ENCODE measurements around the gene TES.

Gene TES

GRCh38 chr7:116224492-116225098 is 14.3 kb downstream of the TES start:
- no peak overlapping the region for H2BK5ac ChIP-seq (ENCODE audit: low read length)
- no peak overlapping the region for H2AFZ ChIP-seq (ENCODE audit: low read length)
- no peak overlapping the region for H4K91ac ChIP-seq (ENCODE audit: low read depth, low read length, poor library complexity)
- H3K14ac ChIP-seq (ENCODE audit: low read length), result no peak overlapping the region
- H3K18ac ChIP-seq (ENCODE audit: low read length), result no peak overlapping the region
- no peak overlapping the region for H3K4me3 ChIP-seq (ENCODE audit: low read length in 2 of 2)
- no peak overlapping the region for H2BK15ac ChIP-seq (ENCODE audit: low read length)
- no peak overlapping the region for H3K4me2 ChIP-seq (ENCODE audit: insufficient read depth, low read length, poor library complexity, severe bottlenecking)
- no peaks in the 10 kb centered on the region for H3K27me3 ChIP-seq (ENCODE audit: control insufficient read depth in 3 of 3, insufficient read depth in 3 of 3, low read depth in 1 of 3, low read length in 3 of 3)
- H3K9me3 ChIP-seq (replicated peaks in 1 of 2; ENCODE audit: control insufficient read depth in 2 of 2, insufficient read depth in 1 of 2, low read depth in 1 of 2, low read length in 2 of 2), result no peaks in the 10 kb centered on the region
- no peak overlapping the region for H3K9ac ChIP-seq (ENCODE audit: low read depth, low read length, poor library complexity)
- H2BK120ac ChIP-seq (ENCODE audit: low read depth, low read length), result no peak overlapping the region
- no peak for DNase-seq (ENCODE audit: low spot score)
- H3K4ac ChIP-seq (ENCODE audit: low read length), result no peak overlapping the region
- H2BK12ac ChIP-seq (ENCODE audit: low read length), result no peak overlapping the region
- H3K79me1 ChIP-seq (ENCODE audit: low read depth, low read length), result no peaks in the 10 kb centered on the region
- H3K36me3 ChIP-seq (replicated peaks in 1 of 2; ENCODE audit: control insufficient read depth in 2 of 2, insufficient read depth in 2 of 2, low read length in 2 of 2), result no peaks in the 10 kb centered on the region
- H2AK5ac ChIP-seq (ENCODE audit: low read depth, low read length), result no peak overlapping the region
- no peak overlapping the region for H3K23ac ChIP-seq (ENCODE audit: low read depth, low read length, poor library complexity)
- H3K4me1 ChIP-seq (ENCODE audit: control insufficient read depth in 2 of 2, insufficient read depth in 1 of 2, low read depth in 1 of 2, low read length in 2 of 2), result no peaks in the 10 kb centered on the region
- no peak overlapping the region for H3K27ac ChIP-seq (replicated peaks; ENCODE audit: low read length)
- H4K8ac ChIP-seq (ENCODE audit: low read depth, low read length), result no peak overlapping the region
- WGBS, 2 donors (ENCODE audit: extremely low coverage in 2 of 2, insufficient read length in 2 of 2, insufficient replicate concordance in 1 of 2), result no CpG with 5 or more reads among the region's 2 CpGs

GRCh38 chr7:116225860-116226259 is 15.5 kb downstream of the TES start:
- Histone ChIP-seq H3K27ac (replicated peaks; ENCODE audit: low read length) (no peak overlapping the region), H3K79me1 (ENCODE audit: low read depth, low read length) (no peaks in the 10 kb centered on the region), H2BK12ac (ENCODE audit: low read length) (no peak overlapping the region), H4K8ac (ENCODE audit: low read depth, low read length) (no peak overlapping the region), H3K4me3 (ENCODE audit: low read length in 2 of 2) (no peak overlapping the region), H2AK5ac (ENCODE audit: low read depth, low read length) (no peak overlapping the region), H3K9ac (ENCODE audit: low read depth, low read length, poor library complexity) (no peak overlapping the region), H2BK120ac (ENCODE audit: low read depth, low read length) (no peak overlapping the region), H2BK5ac (ENCODE audit: low read length) (no peak overlapping the region), H3K23ac (ENCODE audit: low read depth, low read length, poor library complexity) (no peak overlapping the region), H3K9me3 (replicated peaks in 1 of 2; ENCODE audit: control insufficient read depth in 2 of 2, insufficient read depth in 1 of 2, low read depth in 1 of 2, low read length in 2 of 2) (no peaks in the 10 kb centered on the region), H4K91ac (ENCODE audit: low read depth, low read length, poor library complexity) (no peak overlapping the region), H3K14ac (ENCODE audit: low read length) (no peak overlapping the region), H2BK15ac (ENCODE audit: low read length) (no peak overlapping the region), H2AFZ (ENCODE audit: low read length) (no peak overlapping the region), H3K4me1 (ENCODE audit: control insufficient read depth in 2 of 2, insufficient read depth in 1 of 2, low read depth in 1 of 2, low read length in 2 of 2) (no peaks in the 10 kb centered on the region), H3K4ac (ENCODE audit: low read length) (no peak overlapping the region), H3K4me2 (ENCODE audit: insufficient read depth, low read length, poor library complexity, severe bottlenecking) (no peak overlapping the region), H3K18ac (ENCODE audit: low read length) (no peak overlapping the region), H3K27me3 (ENCODE audit: control insufficient read depth in 3 of 3, insufficient read depth in 3 of 3, low read depth in 1 of 3, low read length in 3 of 3) (no peaks in the 10 kb centered on the region), H3K36me3 (replicated peaks in 1 of 2; ENCODE audit: control insufficient read depth in 2 of 2, insufficient read depth in 2 of 2, low read length in 2 of 2) (no peaks in the 10 kb centered on the region)
- DNase-seq (ENCODE audit: low spot score), result no peak

GRCh38 chr7:116226664-116227063 is 16.3 kb downstream of the TES start:
- Histone ChIP-seq H3K36me3 (replicated peaks in 1 of 2; ENCODE audit: control insufficient read depth in 2 of 2, insufficient read depth in 2 of 2, low read length in 2 of 2) (no peaks in the 10 kb centered on the region), H2BK12ac (ENCODE audit: low read length) (no peak overlapping the region), H3K79me1 (ENCODE audit: low read depth, low read length) (no peaks in the 10 kb centered on the region), H3K9me3 (replicated peaks in 1 of 2; ENCODE audit: control insufficient read depth in 2 of 2, insufficient read depth in 1 of 2, low read depth in 1 of 2, low read length in 2 of 2) (no peaks in the 10 kb centered on the region), H2BK120ac (ENCODE audit: low read depth, low read length) (no peak overlapping the region), H2AFZ (ENCODE audit: low read length) (no peak overlapping the region), H2BK5ac (ENCODE audit: low read length) (no peak overlapping the region), H3K4ac (ENCODE audit: low read length) (no peak overlapping the region), H2AK5ac (ENCODE audit: low read depth, low read length) (no peak overlapping the region), H3K14ac (ENCODE audit: low read length) (no peak overlapping the region), H3K4me3 (ENCODE audit: low read length in 2 of 2) (no peak overlapping the region), H3K23ac (ENCODE audit: low read depth, low read length, poor library complexity) (no peak overlapping the region), H4K91ac (ENCODE audit: low read depth, low read length, poor library complexity) (no peak overlapping the region), H4K8ac (ENCODE audit: low read depth, low read length) (no peak overlapping the region), H3K4me1 (ENCODE audit: control insufficient read depth in 2 of 2, insufficient read depth in 1 of 2, low read depth in 1 of 2, low read length in 2 of 2) (no peaks in the 10 kb centered on the region), H3K27ac (replicated peaks; ENCODE audit: low read length) (no peak overlapping the region), H3K18ac (ENCODE audit: low read length) (no peak overlapping the region), H3K27me3 (ENCODE audit: control insufficient read depth in 3 of 3, insufficient read depth in 3 of 3, low read depth in 1 of 3, low read length in 3 of 3) (no peaks in the 10 kb centered on the region), H3K4me2 (ENCODE audit: insufficient read depth, low read length, poor library complexity, severe bottlenecking) (no peak overlapping the region), H3K9ac (ENCODE audit: low read depth, low read length, poor library complexity) (no peak overlapping the region), H2BK15ac (ENCODE audit: low read length) (no peak overlapping the region)
- WGBS, 2 donors (ENCODE audit: extremely low coverage in 2 of 2, insufficient read length in 2 of 2, insufficient replicate concordance in 1 of 2), result no CpG with 5 or more reads among the region's 2 CpGs
- DNase-seq (ENCODE audit: low spot score), result no peak

- H2BK12ac ChIP-seq (ENCODE audit: low read length), result no peak overlapping the region
- no peak overlapping the region for H3K9ac ChIP-seq (ENCODE audit: low read depth, low read length, poor library complexity)
- H3K36me3 ChIP-seq (replicated peaks in 1 of 2; ENCODE audit: control insufficient read depth in 2 of 2, insufficient read depth in 2 of 2, low read length in 2 of 2), result no peaks in the 10 kb centered on the region
- no peak overlapping the region for H2AFZ ChIP-seq (ENCODE audit: low read length)
- no peaks in the 10 kb centered on the region for H3K27me3 ChIP-seq (ENCODE audit: control insufficient read depth in 3 of 3, insufficient read depth in 3 of 3, low read depth in 1 of 3, low read length in 3 of 3)
- H2BK120ac ChIP-seq (ENCODE audit: low read depth, low read length), result no peak overlapping the region
- H3K4me1 ChIP-seq (ENCODE audit: control insufficient read depth in 2 of 2, insufficient read depth in 1 of 2, low read depth in 1 of 2, low read length in 2 of 2), result peaks cover 0 to 5% of the 10 kb centered on the region in 2 donors
- H3K4me2 ChIP-seq (ENCODE audit: insufficient read depth, low read length, poor library complexity, severe bottlenecking), result no peak overlapping the region
- no peak overlapping the region for H4K91ac ChIP-seq (ENCODE audit: low read depth, low read length, poor library complexity)
- no peak overlapping the region for H2BK15ac ChIP-seq (ENCODE audit: low read length)
- H3K18ac ChIP-seq (ENCODE audit: low read length), result no peak overlapping the region
- H3K79me1 ChIP-seq (ENCODE audit: low read depth, low read length), result no peaks in the 10 kb centered on the region
- DNase-seq (ENCODE audit: low spot score), result no peak
- H3K14ac ChIP-seq (ENCODE audit: low read length), result no peak overlapping the region
- no peak overlapping the region for H4K8ac ChIP-seq (ENCODE audit: low read depth, low read length)
- H3K9me3 ChIP-seq (replicated peaks in 1 of 2; ENCODE audit: control insufficient read depth in 2 of 2, insufficient read depth in 1 of 2, low read depth in 1 of 2, low read length in 2 of 2), result no peaks in the 10 kb centered on the region
- no peak overlapping the region for H3K23ac ChIP-seq (ENCODE audit: low read depth, low read length, poor library complexity)
- H3K4ac ChIP-seq (ENCODE audit: low read length), result no peak overlapping the region
- WGBS, 2 donors (ENCODE audit: extremely low coverage in 2 of 2, insufficient read length in 2 of 2, insufficient replicate concordance in 1 of 2), result no CpG with 5 or more reads among the region's 2 CpGs
- no peak overlapping the region for H3K4me3 ChIP-seq (ENCODE audit: low read length in 2 of 2)
- H3K27ac ChIP-seq (replicated peaks; ENCODE audit: low read length), result no peak overlapping the region
- H2AK5ac ChIP-seq (ENCODE audit: low read depth, low read length), result no peak overlapping the region
- no peak overlapping the region for H2BK5ac ChIP-seq (ENCODE audit: low read length)
These were observed 17.4 kb downstream of the TES start for GRCh38 chr7:116227678-116228239.

Data from neuronal stem cell (in vitro differentiated cells).